Parathyroid adenoma (tissue), 2 donors: Measurements from ENCODE around the gene KCND3.

Source experiments
- H2AFZ ChIP-seq: fragments of 300-600 bp; sonication (generic); one replicate; pipeline ENCODE4 v1.7.0; 2017; ENCODE audit warnings: antibody characterized with exemption, mild to moderate bottlenecking
- H3K27ac ChIP-seq: fragments of 300-600 bp; sonication (generic); one replicate; pipeline ENCODE4 v1.7.0; 2017
- H3K27me3 ChIP-seq: fragments of 300-600 bp; sonication (generic); one replicate; pipeline ENCODE4 v1.7.0; 2017; ENCODE audit warnings: low read length; ENCODE audit not compliant: control insufficient read depth, insufficient read depth
- H3K36me3 ChIP-seq: fragments of 300-600 bp; sonication (generic); one replicate; pipeline ENCODE4 v1.7.0; 2017; ENCODE audit warnings: low read length; ENCODE audit not compliant: control insufficient read depth, insufficient read depth
- H3K4me1 ChIP-seq: fragments of 300-600 bp; sonication (generic); one replicate; pipeline ENCODE4 v1.7.0; 2017; ENCODE audit warnings: control low read depth
- H3K4me2 ChIP-seq: fragments of 300-600 bp; sonication (generic); one replicate; pipeline ENCODE4 v1.7.0; 2017; ENCODE audit warnings: low read length
- H3K4me3 ChIP-seq: fragments of 300-600 bp; sonication (generic); one replicate; pipeline ENCODE4 v1.7.0; 2017; ENCODE audit warnings: low read depth, low read length
- H3K79me2 ChIP-seq: fragments of 300-600 bp; sonication (generic); one replicate; pipeline ENCODE4 v1.7.0; 2017; ENCODE audit warnings: control low read depth
- H3K9ac ChIP-seq: fragments of 300-600 bp; sonication (generic); one replicate; pipeline ENCODE4 v1.7.0; 2017; ENCODE audit warnings: mild to moderate bottlenecking
- H3K9me3 ChIP-seq: fragments of 300-600 bp; sonication (generic); one replicate; pipeline ENCODE4 v1.7.0; 2017; ENCODE audit warnings: low read length; ENCODE audit not compliant: control insufficient read depth
- TF ChIP-seq, protein P1 (sequence below): fragments of 300-600 bp; sonication (generic); IDR thresholded peaks from one replicate; pipeline ENCODE4 v1.7.0; 2017; ENCODE audit warnings: antibody characterized with exemption, mild to moderate bottlenecking
- donor health status: primary hyperparathyroidism.

Gene KCND3

DNA sequence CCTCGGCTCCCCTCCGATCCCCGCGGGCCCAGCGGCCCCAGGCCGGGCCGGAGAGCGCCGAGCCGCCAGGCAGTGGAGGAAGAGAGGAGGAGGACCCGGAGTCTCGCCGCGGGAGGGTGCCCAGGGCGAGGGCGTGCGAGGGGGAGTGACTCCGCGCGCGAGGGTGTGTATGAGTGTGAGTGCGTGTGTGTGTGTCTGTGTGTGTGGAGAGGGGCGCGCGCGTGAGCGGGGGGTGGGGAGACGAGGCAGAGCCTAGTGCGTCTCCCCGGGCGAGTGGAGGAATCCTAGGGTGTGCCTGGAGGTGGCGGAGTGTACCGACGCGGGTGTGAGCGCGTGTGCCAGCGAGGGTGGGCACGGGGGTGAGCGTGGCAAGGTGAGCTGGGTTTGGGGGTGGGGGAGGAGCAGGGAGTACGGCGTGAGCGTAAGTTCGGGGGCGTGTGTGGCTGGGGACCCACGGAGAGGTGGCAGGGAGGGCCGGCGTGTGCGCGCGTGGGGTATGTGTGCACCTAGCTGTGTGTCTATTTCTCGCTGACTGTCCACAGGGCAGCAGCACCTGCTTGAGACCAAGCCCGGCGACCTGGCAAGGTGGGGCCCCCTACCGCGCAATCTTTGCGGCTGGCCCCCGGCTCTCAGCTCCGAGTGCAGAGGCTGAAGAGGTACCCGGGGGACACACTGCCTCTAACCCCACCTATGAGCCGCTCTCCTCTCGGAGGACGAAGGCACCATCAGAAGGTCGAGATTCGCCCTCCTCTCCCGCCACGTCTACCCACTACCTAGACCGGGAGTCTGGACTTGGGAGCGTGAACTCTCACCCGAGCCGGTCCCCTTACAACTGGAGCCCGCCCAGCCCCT, 784 bp upstream of the KCND3 start:
- no peaks in the 10 kb centered on the region for H3K36me3 ChIP-seq
- H3K4me2 ChIP-seq = peak overlapping the region; percentile 83
- H3K27me3 ChIP-seq = no peaks in the 10 kb centered on the region
- no peaks in the 10 kb centered on the region for H3K4me1 ChIP-seq
- H3K4me3 ChIP-seq = peak overlapping the region; percentile 56
- H2AFZ ChIP-seq = peak overlapping the region; percentile 77
- H3K27ac ChIP-seq = peak overlapping the region; percentile 39
- H3K9ac ChIP-seq = no peak overlapping the region
- no peaks in the 10 kb centered on the region for H3K79me2 ChIP-seq
- TF ChIP-seq, protein P1, sequence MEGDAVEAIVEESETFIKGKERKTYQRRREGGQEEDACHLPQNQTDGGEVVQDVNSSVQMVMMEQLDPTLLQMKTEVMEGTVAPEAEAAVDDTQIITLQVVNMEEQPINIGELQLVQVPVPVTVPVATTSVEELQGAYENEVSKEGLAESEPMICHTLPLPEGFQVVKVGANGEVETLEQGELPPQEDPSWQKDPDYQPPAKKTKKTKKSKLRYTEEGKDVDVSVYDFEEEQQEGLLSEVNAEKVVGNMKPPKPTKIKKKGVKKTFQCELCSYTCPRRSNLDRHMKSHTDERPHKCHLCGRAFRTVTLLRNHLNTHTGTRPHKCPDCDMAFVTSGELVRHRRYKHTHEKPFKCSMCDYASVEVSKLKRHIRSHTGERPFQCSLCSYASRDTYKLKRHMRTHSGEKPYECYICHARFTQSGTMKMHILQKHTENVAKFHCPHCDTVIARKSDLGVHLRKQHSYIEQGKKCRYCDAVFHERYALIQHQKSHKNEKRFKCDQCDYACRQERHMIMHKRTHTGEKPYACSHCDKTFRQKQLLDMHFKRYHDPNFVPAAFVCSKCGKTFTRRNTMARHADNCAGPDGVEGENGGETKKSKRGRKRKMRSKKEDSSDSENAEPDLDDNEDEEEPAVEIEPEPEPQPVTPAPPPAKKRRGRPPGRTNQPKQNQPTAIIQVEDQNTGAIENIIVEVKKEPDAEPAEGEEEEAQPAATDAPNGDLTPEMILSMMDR = no peak
- H3K9me3 ChIP-seq = no peaks in the 10 kb centered on the region

DNA sequence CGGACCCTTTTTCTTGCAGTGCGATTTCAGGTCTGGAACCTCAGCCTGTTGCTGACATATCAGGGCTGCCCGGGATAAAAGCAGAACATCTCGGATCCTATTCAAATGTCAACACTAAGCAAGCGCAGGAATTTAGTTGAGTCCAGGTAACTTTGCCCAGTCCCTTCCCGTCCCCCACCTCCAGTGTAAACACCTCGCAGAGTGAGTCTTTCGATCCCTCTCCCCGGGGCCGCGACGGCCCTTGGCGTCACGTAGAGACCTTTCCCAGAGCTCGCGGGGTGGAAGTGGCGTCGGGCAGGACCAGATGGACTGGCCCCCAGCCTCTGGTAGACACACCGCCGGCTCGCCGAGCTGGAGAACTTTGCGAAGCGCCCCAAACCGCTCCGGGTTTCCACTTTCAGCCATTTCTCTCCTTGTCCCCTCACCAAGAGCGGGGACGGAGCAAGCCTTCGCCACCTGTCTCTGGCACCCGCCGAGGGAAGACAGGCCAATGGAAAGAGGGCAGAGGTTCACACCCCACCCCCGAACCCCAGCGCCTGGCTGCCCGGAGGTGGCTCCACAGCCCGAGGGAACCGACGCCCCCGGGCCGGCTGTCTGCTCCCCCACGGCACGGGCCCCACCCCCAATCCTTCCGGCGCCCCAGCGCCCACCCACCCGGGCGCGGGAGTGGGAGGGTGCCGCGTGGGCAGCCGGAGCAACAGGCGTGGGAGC, 570 bp downstream of the KCND3 start:
- Histone ChIP-seq H3K79me2 (no peaks in the 10 kb centered on the region), H3K36me3 (no peaks in the 10 kb centered on the region), H3K9me3 (no peaks in the 10 kb centered on the region), H2AFZ (peak overlapping the region; percentile 53), H3K27ac (no peak overlapping the region), H3K4me1 (no peaks in the 10 kb centered on the region), H3K9ac (no peak overlapping the region), H3K27me3 (no peaks in the 10 kb centered on the region), H3K4me3 (peak overlapping the region; percentile 35), H3K4me2 (peak overlapping the region; percentile 64)
- TF ChIP-seq, protein P1 = no peak

DNA sequence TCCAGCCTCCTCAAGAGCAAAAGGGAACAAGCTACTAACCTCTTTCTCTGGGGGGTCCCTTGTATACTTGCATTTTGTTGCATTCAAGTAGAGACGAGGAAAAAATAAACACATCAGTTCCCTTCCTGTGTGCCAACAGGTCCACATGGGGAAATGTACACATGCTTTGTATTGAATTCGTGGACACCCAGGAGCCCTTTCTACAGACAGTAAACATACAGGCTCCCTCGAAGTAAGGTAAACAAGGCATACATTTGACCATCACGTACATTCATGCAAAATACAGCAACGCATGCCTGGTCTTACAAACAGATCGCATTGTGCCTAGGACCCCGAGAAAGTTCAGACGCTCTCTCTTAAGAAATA, 1.1 kb downstream of the KCND3 start:
- peak overlapping the region; percentile 35 for H3K4me3 ChIP-seq
- H3K79me2 ChIP-seq = no peaks in the 10 kb centered on the region
- H3K9ac ChIP-seq = no peak overlapping the region
- no peaks in the 10 kb centered on the region for H3K27me3 ChIP-seq
- H3K4me1 ChIP-seq = no peaks in the 10 kb centered on the region
- no peaks in the 10 kb centered on the region for H3K36me3 ChIP-seq
- TF ChIP-seq, protein P1 = no peak
- no peak overlapping the region for H3K27ac ChIP-seq
- H2AFZ ChIP-seq = no peak overlapping the region
- H3K9me3 ChIP-seq = no peaks in the 10 kb centered on the region
- no peak overlapping the region for H3K4me2 ChIP-seq

DNA sequence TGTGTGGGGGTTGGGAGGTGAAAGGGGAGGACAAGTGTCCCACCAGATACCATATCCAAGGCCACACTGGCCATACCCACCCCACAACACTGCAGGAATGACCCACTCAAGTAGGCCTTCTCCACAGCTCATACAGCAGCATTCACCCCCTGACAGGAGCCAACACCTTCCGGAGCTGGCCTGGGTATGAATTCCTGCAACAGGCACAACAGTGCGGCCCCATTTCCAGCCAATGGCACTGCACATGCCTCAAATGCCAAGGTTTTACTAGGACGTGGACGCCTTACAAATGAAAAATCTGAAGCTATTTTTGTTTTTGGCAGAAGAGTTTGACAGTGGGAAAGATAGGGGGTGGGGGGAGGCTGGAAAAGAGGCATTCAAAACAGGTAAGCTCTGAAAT, 2.0 kb downstream of the KCND3 start:
- no peaks in the 10 kb centered on the region for H3K4me1 ChIP-seq
- H3K4me2 ChIP-seq = no peak overlapping the region
- no peaks in the 10 kb centered on the region for H3K36me3 ChIP-seq
- H3K4me3 ChIP-seq = no peak overlapping the region
- H2AFZ ChIP-seq = no peak overlapping the region
- TF ChIP-seq, protein P1 = no peak
- no peaks in the 10 kb centered on the region for H3K79me2 ChIP-seq
- H3K9ac ChIP-seq = no peak overlapping the region
- H3K9me3 ChIP-seq = no peaks in the 10 kb centered on the region
- H3K27me3 ChIP-seq = no peaks in the 10 kb centered on the region
- H3K27ac ChIP-seq = no peak overlapping the region
